OCI-LY3 (cell line): ENCODE data around the gene TTLL11.

Source experiments
- H2AFZ ChIP-seq: fragments of 200-600, 300-600 bp; shearing (Covaris generic); 2 replicates; pipeline ENCODE4 v1.6.0; 2014; ENCODE audit warnings: antibody characterized with exemption, low read depth, low read length
- H3K27ac ChIP-seq: fragments of 200-600, 300-600 bp; sonication (generic); 2 replicates; pipeline ENCODE4 v1.5.1; 2014; ENCODE audit warnings: mild to moderate bottlenecking, low read length, moderate library complexity, mixed read lengths
- H3K27me3 ChIP-seq: fragments of 200-600, 300-600 bp; sonication (generic); 2 replicates; pipeline ENCODE4 v1.6.1; 2014; ENCODE audit warnings: low read depth, low read length, mixed read lengths
- H3K36me3 ChIP-seq: fragments of 200-600, 300-600 bp; sonication (generic); replicated peaks from 2 replicates; pipeline ENCODE3; 2014; ENCODE audit warnings: low read depth, low read length, mixed read lengths
- H3K4me1 ChIP-seq: fragments of 300-600, 200-600 bp; sonication (generic); 2 replicates; pipeline ENCODE4 v1.6.1; 2014; ENCODE audit warnings: low read length, mixed read lengths
- H3K4me2 ChIP-seq: fragments of 200-600, 300-600 bp; sonication (generic); 2 replicates; pipeline ENCODE4 v1.6.1; 2014; ENCODE audit warnings: low read length, mixed read lengths
- H3K4me3 ChIP-seq: fragments of 300-600, 200-600 bp; sonication (generic); 2 replicates; pipeline ENCODE4 v1.5.1; 2014; ENCODE audit warnings: antibody characterized with exemption, mild to moderate bottlenecking, low read length, moderate library complexity
- H3K79me2 ChIP-seq: fragments of 300-600, 200-600 bp; shearing (Covaris generic); 2 replicates; pipeline ENCODE4 v1.6.1; 2014; ENCODE audit warnings: mild to moderate bottlenecking, low read length, mixed read lengths
- H3K9ac ChIP-seq: fragments of 300-600, 200-600 bp; shearing (Covaris generic); 2 replicates; pipeline ENCODE4 v1.6.0; 2014; ENCODE audit warnings: mild to moderate bottlenecking, low read length, moderate library complexity
- H3K9me3 ChIP-seq: fragments of 200-600, 300-600 bp; shearing (Covaris generic); 2 replicates; pipeline ENCODE4 v1.6.1; 2014; ENCODE audit warnings: low read length, mixed read lengths; ENCODE audit not compliant: insufficient read depth
- H4K20me1 ChIP-seq: fragments of 200-600, 300-600 bp; sonication (generic); 2 replicates; pipeline ENCODE4 v1.6.1; 2016; ENCODE audit warnings: low read length, mixed read lengths; ENCODE audit not compliant: insufficient read depth
- CTCF ChIP-seq: fragments of 200-600, 300-600 bp; sonication (generic); IDR thresholded peaks from 2 replicates; pipeline ENCODE4 v1.5.1; 2014; ENCODE audit warnings: antibody characterized with exemption, low read length, low read depth
- EZH2phosphoT487 ChIP-seq: fragments of 200-600 bp; shearing (Covaris generic); IDR thresholded peaks from 2 replicates; pipeline ENCODE4 v1.6.1; 2018; ENCODE audit warnings: antibody characterized with exemption, mixed run types, low read depth

TTLL11 gene

GRCh38 chr9:121844098-121844497, 249.0 kb downstream of the TTLL11 start:
- Histone ChIP-seq H3K9me3 (0 out of 2 replicates have a peak, but pooled peaks cover 3% of the 10 kb centered on the region), H2AFZ (no peak overlapping the region), H3K27ac (no peak overlapping the region), H3K4me2 (no peak overlapping the region), H3K27me3 (no peaks in the 10 kb centered on the region), H3K9ac (no peak overlapping the region), H3K4me3 (no peak overlapping the region), H4K20me1 (no peaks in the 10 kb centered on the region), H3K36me3 (no peaks in the 10 kb centered on the region), H3K79me2 (no peaks in the 10 kb centered on the region), H3K4me1 (peaks cover 18% of the 10 kb centered on the region)
- no peak for TF ChIP-seq CTCF
- TF ChIP-seq EZH2phosphoT487, result no peak

- Histone ChIP-seq H3K79me2 (no peaks in the 10 kb centered on the region), H3K4me2 (no peak overlapping the region), H4K20me1 (no peaks in the 10 kb centered on the region), H3K9ac (no peak overlapping the region), H3K36me3 (no peaks in the 10 kb centered on the region), H3K9me3 (0 out of 2 replicates have a peak, but pooled peaks cover 3% of the 10 kb centered on the region), H3K4me3 (no peak overlapping the region), H3K4me1 (peaks cover 22% of the 10 kb centered on the region), H3K27ac (no peak overlapping the region), H3K27me3 (no peaks in the 10 kb centered on the region), H2AFZ (no peak overlapping the region)
- TF ChIP-seq CTCF (no peak), EZH2phosphoT487 (no peak)
Observed at GRCh38 chr9:121842612-121842978, 250.5 kb downstream of the TTLL11 start.

GRCh38 chr9:121841771-121842611, 251.1 kb downstream of the TTLL11 start:
- no peak overlapping the region for H3K9ac ChIP-seq
- H2AFZ ChIP-seq, result no peak overlapping the region
- H3K27ac ChIP-seq, result no peak overlapping the region
- no peaks in the 10 kb centered on the region for H3K79me2 ChIP-seq
- peaks cover 22% of the 10 kb centered on the region for H3K4me1 ChIP-seq
- no peaks in the 10 kb centered on the region for H3K27me3 ChIP-seq
- no peak overlapping the region for H3K4me2 ChIP-seq
- no peak overlapping the region for H3K4me3 ChIP-seq
- no peaks in the 10 kb centered on the region for H3K36me3 ChIP-seq
- no peaks in the 10 kb centered on the region for H4K20me1 ChIP-seq
- TF ChIP-seq CTCF (no peak), EZH2phosphoT487 (no peak)
- 0 out of 2 replicates have a peak, but pooled peaks cover 3% of the 10 kb centered on the region for H3K9me3 ChIP-seq

GRCh38 chr9:121840838-121841760, 252.0 kb downstream of the TTLL11 start:
- no peaks in the 10 kb centered on the region for H3K36me3 ChIP-seq
- H3K4me2 ChIP-seq, result peak overlapping the region; percentile 80; the same call in 1 of the 2 replicates
- TF ChIP-seq EZH2phosphoT487 (no peak), CTCF (no peak)
- no peaks in the 10 kb centered on the region for H4K20me1 ChIP-seq
- H3K27ac ChIP-seq, result no peak overlapping the region
- peaks cover 22% of the 10 kb centered on the region for H3K4me1 ChIP-seq
- H3K9me3 ChIP-seq, result 0 out of 2 replicates have a peak, but pooled peaks cover 3% of the 10 kb centered on the region
- no peak overlapping the region for H2AFZ ChIP-seq
- H3K27me3 ChIP-seq, result no peaks in the 10 kb centered on the region
- H3K4me3 ChIP-seq, result no peak overlapping the region
- H3K9ac ChIP-seq, result no peak overlapping the region
- H3K79me2 ChIP-seq, result no peaks in the 10 kb centered on the region
